GM19099 (cell line): Measurements from ENCODE around the gene PRRT3.

Experiments used
- POLR2A ChIP-seq: IDR thresholded peaks from 3 replicates; pipeline ENCODE4 v1.6.1; 2011; ENCODE audit warnings: low read depth; ENCODE audit not compliant: insufficient read length; ENCODE audit errors: extremely low read depth

The PRRT3 gene

DNA sequence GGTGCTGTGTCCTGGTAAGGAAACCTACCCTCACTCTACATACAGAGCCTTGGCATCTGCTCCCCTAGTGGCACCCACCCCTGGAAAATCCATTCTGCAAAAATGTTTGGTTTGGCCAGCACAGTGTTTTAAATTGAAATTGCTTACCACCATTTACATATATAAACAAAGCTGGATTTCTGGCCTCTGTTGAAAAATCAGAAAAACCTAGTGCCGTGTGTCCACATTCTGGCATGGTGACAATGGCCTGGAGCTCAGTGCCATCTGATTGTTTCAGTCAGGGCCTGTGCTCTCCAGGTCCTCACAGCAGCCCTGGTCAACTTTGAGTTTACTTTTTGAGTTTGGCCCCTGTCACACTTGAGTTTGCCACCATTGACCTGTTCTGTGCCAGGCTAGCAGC lies 38.2 kb downstream of the PRRT3 start:
- TF ChIP-seq POLR2A = no peak

GRCh38 chr3:9913601-9914000 lies 38.6 kb downstream of the PRRT3 start:
- TF ChIP-seq POLR2A = no peak

GRCh38 chr3:9912294-9912935 lies 39.8 kb downstream of the PRRT3 start:
- TF ChIP-seq POLR2A = no peak

- no peak for TF ChIP-seq POLR2A
These were observed 40.3 kb downstream of the PRRT3 start for GRCh38 chr3:9911863-9912262.

DNA sequence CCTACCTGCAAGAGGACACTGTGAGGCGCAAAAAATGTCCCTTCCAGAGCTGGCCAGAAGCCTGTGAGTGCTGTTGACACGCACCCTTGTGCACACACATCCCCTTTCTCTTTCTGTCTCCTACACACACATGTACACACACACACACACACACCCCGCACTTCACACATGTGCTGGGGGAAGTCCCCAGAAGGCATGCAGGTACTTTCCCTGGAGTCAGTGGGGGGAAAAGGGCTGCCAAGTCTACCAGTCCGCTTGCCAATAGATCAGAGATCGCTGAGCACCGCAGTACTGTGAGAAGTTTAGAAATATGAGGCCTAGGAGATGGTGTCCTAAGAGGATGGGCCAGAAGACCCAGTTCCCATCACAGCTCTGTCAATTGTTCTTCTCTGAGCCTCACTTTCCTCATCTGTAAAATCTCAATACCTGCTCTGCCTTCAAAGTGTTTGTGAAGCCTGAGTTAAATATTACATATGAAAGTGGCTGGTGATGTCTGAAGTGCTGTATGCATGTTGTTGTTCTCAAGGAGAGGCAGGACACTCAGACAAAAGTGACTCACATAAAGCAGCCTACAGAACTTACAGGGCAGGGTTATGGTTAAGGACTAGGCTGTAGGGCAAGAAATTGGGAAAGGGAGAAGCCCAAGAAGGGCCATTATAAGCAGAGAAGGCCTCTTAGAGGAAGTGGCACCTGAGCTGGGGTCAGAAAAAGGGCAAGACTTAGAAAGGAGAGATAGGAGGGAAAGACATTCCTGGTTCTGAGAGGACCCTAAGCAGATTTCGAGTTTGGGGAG lies 42.8 kb downstream of the PRRT3 start:
- TF ChIP-seq POLR2A = no peak

DNA sequence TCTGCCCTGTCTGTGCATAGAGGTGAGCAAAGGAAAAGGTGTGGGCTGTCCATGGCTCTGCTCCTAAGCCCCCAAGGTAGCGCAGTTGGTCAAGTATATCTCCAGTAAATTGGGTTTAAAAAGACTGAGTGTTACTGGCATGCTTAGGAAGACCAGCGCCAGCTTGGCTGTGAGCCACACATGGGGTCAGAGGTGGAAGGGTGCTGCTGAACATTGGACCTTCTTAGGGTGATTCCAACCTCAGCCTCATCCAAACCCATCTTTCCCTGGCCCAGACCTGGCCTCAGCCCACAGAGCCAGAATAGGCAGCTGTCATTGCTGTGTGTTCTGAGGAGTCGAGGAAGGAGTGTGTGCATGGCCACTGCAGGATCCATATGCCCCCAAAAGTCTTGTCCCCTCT lies 43.9 kb downstream of the PRRT3 start:
- TF ChIP-seq POLR2A = no peak

DNA sequence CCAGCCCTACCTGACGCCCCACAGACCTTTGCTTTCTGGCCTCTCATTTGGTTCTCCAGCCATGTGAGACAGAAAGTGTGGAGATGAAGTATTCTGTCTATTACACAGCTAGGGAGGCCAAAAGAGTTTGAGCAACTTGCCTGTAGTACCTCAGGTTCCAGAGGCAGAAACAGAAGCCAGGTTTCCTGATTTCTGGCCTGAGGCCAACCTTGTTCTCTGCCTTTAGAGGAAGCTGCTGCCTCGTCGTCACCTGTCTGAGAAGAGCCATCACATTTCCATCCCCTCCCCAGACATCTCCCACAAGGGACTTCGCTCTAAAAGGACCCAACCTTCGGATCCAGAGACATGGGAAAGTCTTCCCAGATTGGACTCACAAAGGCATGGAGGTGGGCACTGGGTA lies 45.7 kb downstream of the PRRT3 start:
- no peak for TF ChIP-seq POLR2A

DNA sequence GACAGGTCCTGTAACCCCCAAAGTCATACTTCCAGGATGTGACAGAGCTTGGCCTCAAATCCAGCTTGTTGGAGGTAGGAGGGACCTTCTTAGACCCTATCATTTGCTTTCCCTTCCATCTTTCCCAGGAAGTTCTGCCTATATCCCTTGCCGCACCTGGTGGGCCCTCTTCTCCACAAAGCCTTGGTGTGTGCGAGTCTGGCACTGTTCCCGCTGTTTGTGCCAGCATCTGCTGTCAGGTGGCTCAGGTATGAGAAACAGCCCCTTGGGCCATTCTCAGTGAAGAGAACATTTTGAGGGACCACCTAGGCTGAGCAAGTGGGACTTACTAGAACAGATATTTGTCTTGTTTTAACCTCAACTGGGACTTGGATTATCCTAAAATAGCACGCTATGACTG lies 48.3 kb downstream of the PRRT3 start:
- TF ChIP-seq POLR2A = no peak

DNA sequence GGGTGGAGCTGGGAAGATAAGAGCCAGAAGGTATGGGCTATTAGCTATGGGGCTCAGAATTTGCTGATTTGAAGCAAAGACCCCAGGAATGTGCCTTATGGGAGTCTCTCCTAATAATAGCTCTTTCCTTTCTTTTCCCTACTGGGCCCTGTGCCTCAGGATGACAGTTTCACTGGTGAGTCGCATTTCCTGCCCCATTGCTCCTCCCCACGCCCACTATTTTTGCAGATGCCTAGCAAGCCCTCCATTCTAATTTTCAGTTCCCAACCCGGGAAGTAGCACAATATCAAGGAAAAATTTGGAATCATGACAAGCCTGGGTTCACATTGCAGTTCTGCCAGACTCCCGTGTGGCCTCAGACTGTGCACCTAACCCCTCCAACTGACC lies 49.0 kb downstream of the PRRT3 start:
- no peak for TF ChIP-seq POLR2A

- TF ChIP-seq POLR2A = no peak
These were observed 49.6 kb downstream of the PRRT3 start, which contains the start of gene IL17RE for GRCh38 chr3:9902372-9903237. TSS of gene IL17RE (plus strand) at chr3:9902848. CDS start at chr3:9902933, 85 bp downstream.

- TF ChIP-seq POLR2A = no peak
These were observed 50.2 kb downstream of the PRRT3 start for GRCh38 chr3:9901967-9902366.

- TF ChIP-seq POLR2A = no peak
These were observed 52.9 kb downstream of the PRRT3 start for GRCh38 chr3:9899289-9899791.

- TF ChIP-seq POLR2A = no peak
These were observed 53.6 kb downstream of the PRRT3 start for GRCh38 chr3:9898467-9899241.

DNA sequence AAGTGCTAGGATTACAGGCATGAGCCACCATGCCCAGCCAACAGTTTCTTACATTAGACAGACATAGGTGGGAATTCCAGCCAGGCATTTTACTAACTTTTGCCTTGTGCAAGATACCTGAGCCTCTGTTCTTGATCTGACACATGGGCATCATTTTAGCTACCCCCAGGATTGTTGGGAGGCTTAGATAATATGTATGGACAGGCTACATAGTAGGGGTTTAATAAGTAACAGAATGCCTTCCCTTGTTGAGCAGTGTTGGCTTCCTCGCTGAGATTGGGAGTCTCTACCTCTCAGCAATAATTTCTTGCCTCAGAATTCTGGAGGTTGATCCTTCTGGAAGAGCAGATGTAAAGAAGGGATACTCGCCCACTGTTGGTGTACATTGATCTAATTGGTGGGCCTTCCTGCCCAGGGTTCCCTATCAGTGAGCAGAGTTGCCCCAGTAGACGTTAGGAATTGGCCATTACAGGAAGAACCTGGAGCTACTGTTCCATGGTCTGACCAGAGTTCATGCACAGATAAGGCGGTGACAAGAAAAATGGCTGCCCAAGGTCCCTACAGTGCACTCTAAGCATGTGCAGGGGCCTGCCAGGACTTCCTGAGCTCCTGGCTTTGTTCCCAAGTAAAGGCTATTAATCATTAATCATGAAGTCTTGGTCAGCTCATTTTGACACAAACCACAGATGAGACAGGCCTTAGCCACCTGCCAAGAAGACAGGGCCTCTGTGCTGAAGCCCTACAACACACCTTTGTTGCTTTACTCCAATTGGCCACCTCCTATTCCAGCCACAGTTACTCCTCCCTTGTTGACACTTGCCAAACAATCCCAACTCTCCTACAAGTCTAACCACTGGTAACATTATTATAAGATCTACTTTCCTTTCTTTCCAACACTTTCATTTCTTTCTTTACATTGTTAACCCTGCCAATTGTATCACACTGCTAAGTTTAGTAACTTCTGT lies 54.5 kb downstream of the PRRT3 start:
- TF ChIP-seq POLR2A = no peak
